Measurements from ENCODE around the gene SCN8A.

Gene SCN8A

GRCh38 chr12:51839310-51839947 lies 248.4 kb downstream of the SCN8A start:
- TF ChIP-seq CTCF (conservative IDR thresholded peaks at IDR 0.05; ENCODE audit: low read depth, low read length), result no peak
- no peak overlapping the region for H3K27ac ChIP-seq
- H3K27me3 ChIP-seq (ENCODE audit: insufficient read depth, low read depth), result peaks cover 96% of the 10 kb centered on the region
- H3K36me3 ChIP-seq (ENCODE audit: insufficient read depth), result no peaks in the 10 kb centered on the region
- H3K9ac ChIP-seq, result no peak overlapping the region
- no peak overlapping the region for H2AFZ ChIP-seq (ENCODE audit: low read depth)
- no peaks in the 10 kb centered on the region for H4K20me1 ChIP-seq (ENCODE audit: insufficient read depth)
- H3K4me2 ChIP-seq, result no peak overlapping the region
- H3K4me3 ChIP-seq (IDR thresholded peaks at IDR 0.05; ENCODE audit: insufficient read depth, low read depth, low read length), result no peak overlapping the region
- H3K79me2 ChIP-seq (ENCODE audit: insufficient read depth, low read depth), result no peaks in the 10 kb centered on the region
- no peaks in the 10 kb centered on the region for H3K4me1 ChIP-seq (ENCODE audit: low read depth, poor library complexity, severe bottlenecking)

- H3K4me2 ChIP-seq, result no peak overlapping the region
- H3K36me3 ChIP-seq (ENCODE audit: insufficient read depth), result no peaks in the 10 kb centered on the region
- H3K79me2 ChIP-seq (ENCODE audit: insufficient read depth, low read depth), result no peaks in the 10 kb centered on the region
- no peaks in the 10 kb centered on the region for H3K4me1 ChIP-seq (ENCODE audit: low read depth, poor library complexity, severe bottlenecking)
- peaks cover 88% of the 10 kb centered on the region for H3K27me3 ChIP-seq (ENCODE audit: insufficient read depth, low read depth)
- TF ChIP-seq CTCF (conservative IDR thresholded peaks at IDR 0.05; ENCODE audit: low read depth, low read length), result no peak
- no peak overlapping the region for H3K27ac ChIP-seq
- no peak overlapping the region for H3K9ac ChIP-seq
- H4K20me1 ChIP-seq (ENCODE audit: insufficient read depth), result no peaks in the 10 kb centered on the region
- no peak overlapping the region for H3K4me3 ChIP-seq (IDR thresholded peaks at IDR 0.05; ENCODE audit: insufficient read depth, low read depth, low read length)
- no peak overlapping the region for H2AFZ ChIP-seq (ENCODE audit: low read depth)
Observed at GRCh38 chr12:51840966-51841365, 249.9 kb downstream of the SCN8A start.

- Histone ChIP-seq H3K4me1 (ENCODE audit: low read depth, poor library complexity, severe bottlenecking) (no peaks in the 10 kb centered on the region), H3K9ac (no peak overlapping the region), H3K27me3 (ENCODE audit: insufficient read depth, low read depth) (peaks cover 83% of the 10 kb centered on the region), H3K79me2 (ENCODE audit: insufficient read depth, low read depth) (no peaks in the 10 kb centered on the region), H2AFZ (ENCODE audit: low read depth) (no peak overlapping the region), H3K27ac (no peak overlapping the region), H3K36me3 (ENCODE audit: insufficient read depth) (no peaks in the 10 kb centered on the region), H4K20me1 (ENCODE audit: insufficient read depth) (no peaks in the 10 kb centered on the region), H3K4me2 (no peak overlapping the region), H3K4me3 (IDR thresholded peaks at IDR 0.05; ENCODE audit: insufficient read depth, low read depth, low read length) (no peak overlapping the region)
- no peak for TF ChIP-seq CTCF (conservative IDR thresholded peaks at IDR 0.05; ENCODE audit: low read depth, low read length)
Observed at GRCh38 chr12:51841727-51842126, 250.7 kb downstream of the SCN8A start.

- no peak overlapping the region for H3K4me2 ChIP-seq
- H3K79me2 ChIP-seq (ENCODE audit: insufficient read depth, low read depth), result no peaks in the 10 kb centered on the region
- H3K9ac ChIP-seq, result no peak overlapping the region
- no peaks in the 10 kb centered on the region for H4K20me1 ChIP-seq (ENCODE audit: insufficient read depth)
- no peak overlapping the region for H3K4me3 ChIP-seq (IDR thresholded peaks at IDR 0.05; ENCODE audit: insufficient read depth, low read depth, low read length)
- no peak overlapping the region for H3K27ac ChIP-seq
- no peak for TF ChIP-seq CTCF (conservative IDR thresholded peaks at IDR 0.05; ENCODE audit: low read depth, low read length)
- no peak overlapping the region for H2AFZ ChIP-seq (ENCODE audit: low read depth)
- no peaks in the 10 kb centered on the region for H3K36me3 ChIP-seq (ENCODE audit: insufficient read depth)
- peaks cover 57% of the 10 kb centered on the region for H3K27me3 ChIP-seq (ENCODE audit: insufficient read depth, low read depth)
- no peaks in the 10 kb centered on the region for H3K4me1 ChIP-seq (ENCODE audit: low read depth, poor library complexity, severe bottlenecking)
Observed at GRCh38 chr12:51844854-51845253, 253.8 kb downstream of the SCN8A start.
